GM19452 (cell line): ENCODE measurements around the gene GPATCH2L.

Experiments
- ATAC-seq: cut with Tn5 transposase; IDR thresholded peaks from one replicate; pipeline ENCODE4 v1.9.1; 2021; ENCODE audit not compliant: unreplicated experiment

The GPATCH2L gene

DNA sequence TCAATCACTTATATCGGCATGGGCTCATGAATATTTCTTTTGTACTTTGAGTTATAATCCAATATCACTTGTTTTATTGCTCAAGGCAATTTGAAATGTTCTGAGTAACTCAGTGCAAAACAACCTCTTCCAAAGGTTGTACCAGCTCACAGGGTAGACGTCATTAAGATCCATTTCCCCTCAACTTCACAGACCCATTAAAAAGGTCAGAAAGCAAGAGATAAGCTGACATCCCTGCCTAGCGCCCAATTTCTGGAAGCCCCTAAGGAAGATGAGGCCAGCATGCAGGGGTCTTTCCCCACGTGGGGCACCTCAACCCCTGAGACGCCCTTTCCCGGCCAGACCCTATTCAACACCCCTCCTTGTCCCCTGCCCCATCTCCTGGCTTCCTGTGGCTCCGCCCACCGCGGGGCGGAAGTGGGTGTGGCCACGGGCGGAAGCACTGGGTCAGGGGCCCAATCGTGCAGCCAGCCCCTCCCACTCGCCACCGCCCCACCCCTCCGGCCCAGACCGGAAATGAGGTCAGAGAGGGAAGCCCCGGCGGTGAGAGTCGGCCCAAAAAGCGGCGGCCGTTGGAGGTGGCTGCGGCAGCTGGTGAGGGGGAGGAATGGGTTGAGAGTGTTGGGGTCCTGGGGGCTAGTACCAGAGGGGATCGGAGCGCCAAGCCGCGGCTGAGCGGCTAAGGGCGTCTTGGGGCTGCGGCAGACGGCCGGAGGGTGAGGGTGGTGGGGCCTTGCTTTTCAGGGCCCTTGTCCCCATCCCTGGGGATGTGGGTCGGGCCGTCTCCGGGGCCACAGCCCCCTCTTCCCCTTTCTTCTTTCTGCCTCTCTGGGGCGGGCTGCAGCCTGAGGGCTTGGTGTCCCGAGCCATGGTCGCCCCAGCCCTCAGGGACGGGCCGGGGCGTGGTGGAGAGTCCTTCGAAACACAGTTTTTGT lies at the start of gene GPATCH2L:
GPATCH2L (plus strand) TSS at position 525 of the 935 bp plus-strand sequence. CDS start 2,442 bp downstream, outside the sequence.
- ATAC-seq = peak; percentile 85

GRCh38 chr14:76104802-76105355 lies 46.8 kb upstream of the GPATCH2L start:
- no peak for ATAC-seq

- no peak for ATAC-seq
These were observed 45.5 kb upstream of the GPATCH2L start for GRCh38 chr14:76106188-76106587.

DNA sequence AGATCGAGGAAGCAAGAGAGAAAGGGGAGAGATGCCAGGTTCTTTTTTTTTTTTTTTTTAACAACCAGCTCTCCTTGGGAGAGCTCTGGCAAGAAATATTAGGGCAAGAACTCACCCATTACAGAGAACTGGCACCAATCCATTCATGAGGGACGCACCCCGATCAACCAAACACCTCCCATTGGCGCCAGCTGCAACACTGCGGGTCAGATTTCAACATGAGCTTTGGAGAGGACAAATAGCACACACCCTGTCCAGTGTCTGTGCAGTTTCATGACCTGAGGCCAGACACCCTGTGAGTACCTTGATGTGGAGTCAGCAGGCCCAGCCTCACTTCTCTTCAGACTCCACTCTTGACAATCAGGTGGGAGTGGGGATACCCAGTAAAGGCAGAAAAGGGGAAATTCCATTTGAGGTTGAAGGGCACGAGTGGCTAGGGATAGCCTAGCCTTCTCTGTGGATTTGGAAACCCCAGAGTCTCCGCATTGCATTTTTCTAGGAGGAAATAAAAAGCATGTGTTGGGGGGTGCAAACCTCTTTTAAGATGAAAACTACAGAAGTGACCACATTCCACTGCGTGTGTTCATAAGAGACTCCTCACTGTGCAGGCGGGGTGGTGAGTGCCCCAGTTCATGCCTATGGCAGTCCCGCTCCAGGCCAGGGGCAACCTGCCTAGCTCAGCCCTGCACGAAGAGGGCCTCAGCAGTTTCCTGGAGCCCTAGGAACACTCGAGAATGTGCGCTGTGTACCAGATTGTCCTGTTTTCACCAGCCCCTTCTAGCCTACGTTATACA lies 42.4 kb upstream of the GPATCH2L start:
- ATAC-seq = no peak

DNA sequence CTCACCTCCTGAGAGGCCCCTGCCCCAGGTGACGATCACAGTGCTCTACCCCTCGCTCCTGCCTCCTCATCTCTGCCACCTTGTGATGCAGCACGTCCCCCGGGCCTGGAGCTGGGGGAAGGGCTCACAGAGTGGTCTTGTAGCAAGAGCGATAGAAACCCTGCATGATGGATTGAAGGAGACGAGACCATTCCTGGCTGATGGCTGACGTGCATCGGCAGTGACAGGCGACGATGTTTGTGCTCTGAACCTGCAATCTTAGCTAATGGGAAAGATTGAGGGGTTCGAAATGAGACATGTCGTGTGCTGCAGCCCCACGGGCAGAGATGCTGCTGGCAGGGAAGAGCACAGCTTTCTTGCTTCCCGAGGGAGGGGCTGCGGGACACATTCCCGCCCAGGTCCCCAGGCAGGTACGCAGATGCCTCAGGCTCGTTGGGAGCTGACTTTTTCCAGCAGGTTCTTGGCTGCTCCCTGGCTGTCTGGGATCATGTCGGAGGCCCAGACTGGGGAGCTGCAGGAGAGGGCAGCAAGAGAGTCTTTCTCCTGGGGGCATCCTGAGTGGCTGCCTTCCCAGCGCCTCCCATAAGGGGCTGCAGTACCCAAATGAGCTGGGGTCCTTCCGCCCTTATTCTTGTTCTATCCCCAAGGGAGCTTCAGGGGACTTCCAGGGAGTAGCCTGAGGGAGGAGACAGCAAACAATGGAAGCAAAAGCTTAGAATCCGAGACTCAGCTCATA lies 38.7 kb upstream of the GPATCH2L start:
- no peak for ATAC-seq

DNA sequence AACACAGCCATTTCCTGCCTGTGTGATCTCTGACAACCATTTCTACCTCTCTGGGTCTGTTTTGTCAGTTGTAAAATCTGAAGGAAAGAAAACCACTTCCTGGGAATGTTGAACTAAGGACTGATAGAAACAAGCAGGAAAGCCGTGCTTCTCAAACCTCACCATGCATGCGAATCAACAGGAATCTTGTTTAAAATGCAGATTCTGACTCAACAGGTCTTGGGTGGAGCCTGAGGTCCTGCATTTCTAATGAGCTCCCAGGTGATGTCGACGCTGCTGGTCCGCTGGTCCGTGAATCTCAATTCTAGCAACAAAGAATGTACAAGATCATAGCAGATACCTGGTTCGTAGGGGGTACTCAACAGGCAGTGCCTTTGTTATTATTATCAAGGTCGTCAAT lies 38.0 kb upstream of the GPATCH2L start:
- no peak for ATAC-seq

DNA sequence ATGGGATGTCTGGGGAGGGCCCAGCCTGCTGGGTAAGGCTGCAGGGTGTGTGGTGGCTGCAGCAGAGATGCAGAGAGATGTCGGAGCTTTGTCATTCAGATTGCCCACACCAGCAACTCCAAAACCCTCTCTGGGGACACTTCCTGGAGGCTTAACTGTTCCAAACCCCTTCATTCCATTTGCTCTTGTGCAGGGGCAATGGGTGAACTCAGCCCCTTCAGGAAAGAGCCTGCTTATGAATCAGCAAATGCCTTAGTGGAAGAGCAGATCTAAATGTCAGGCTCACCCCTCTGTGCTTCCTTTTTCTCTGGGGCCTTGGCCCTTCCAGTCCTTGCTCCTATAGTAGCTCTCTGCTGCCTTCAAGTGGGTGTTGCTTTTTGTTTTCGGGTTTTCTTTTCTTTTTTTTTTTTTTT lies 36.7 kb upstream of the GPATCH2L start:
- ATAC-seq = no peak

DNA sequence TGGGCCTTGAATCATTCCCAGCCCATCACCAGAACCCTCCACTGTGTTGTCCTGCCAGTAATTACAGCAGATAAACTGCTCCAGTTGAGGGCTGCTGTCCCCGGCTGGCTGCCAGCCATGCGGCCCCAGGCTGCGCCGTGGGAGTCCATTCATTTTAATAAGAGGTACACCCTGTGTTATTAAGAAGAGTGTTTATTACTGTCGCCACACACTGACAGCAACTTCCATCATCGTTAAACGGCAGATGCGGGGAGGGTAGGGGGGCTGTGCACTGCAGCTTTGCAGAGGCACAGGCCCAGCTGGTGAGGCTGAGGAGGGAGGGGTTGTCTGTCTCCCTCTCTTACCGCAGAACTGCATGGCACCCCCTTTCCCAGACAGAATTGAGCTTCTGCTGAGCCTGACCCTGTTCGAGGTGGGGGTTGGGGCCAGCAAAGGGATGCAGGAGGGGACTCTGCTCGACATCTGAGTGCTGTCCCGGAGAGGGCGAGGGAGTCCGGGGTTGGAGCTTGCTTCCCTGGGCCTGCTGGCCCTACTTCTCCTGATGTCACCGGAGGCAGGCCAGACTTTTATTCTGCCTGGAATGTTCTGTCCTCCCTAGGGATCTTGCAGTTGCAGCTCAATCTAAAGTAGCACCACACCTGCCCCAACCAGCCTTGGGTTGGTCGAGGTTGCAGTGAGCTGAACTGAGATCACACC lies 33.8 kb upstream of the GPATCH2L start:
- no peak for ATAC-seq

- no peak for ATAC-seq
These were observed 33.1 kb upstream of the GPATCH2L start for GRCh38 chr14:76118594-76118993.

- no peak for ATAC-seq
These were observed 30.5 kb upstream of the GPATCH2L start for GRCh38 chr14:76121089-76121748.

GRCh38 chr14:76123426-76124225 lies 28.1 kb upstream of the GPATCH2L start:
- no peak for ATAC-seq

GRCh38 chr14:76125511-76125910 lies 26.2 kb upstream of the GPATCH2L start:
- ATAC-seq = no peak

DNA sequence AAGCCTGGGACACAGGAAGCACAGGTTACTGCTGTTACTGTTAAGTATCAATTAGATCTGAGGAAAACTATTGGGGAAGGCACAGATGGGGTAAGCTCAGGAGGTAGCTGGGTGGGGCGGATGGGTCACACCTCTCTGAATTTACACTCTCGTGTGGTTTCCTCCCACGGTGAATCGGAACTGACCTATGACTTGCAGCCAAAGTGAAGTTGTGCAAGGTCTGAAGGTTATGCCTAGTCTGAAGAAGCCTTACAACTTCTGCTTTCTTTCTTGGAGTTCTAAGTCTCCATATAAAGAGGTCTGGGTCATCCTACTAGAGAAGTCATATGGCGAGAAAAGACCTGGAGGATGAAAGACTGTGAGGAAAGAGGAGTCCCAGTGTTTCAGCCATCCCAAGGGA lies 25.6 kb upstream of the GPATCH2L start:
- no peak for ATAC-seq

DNA sequence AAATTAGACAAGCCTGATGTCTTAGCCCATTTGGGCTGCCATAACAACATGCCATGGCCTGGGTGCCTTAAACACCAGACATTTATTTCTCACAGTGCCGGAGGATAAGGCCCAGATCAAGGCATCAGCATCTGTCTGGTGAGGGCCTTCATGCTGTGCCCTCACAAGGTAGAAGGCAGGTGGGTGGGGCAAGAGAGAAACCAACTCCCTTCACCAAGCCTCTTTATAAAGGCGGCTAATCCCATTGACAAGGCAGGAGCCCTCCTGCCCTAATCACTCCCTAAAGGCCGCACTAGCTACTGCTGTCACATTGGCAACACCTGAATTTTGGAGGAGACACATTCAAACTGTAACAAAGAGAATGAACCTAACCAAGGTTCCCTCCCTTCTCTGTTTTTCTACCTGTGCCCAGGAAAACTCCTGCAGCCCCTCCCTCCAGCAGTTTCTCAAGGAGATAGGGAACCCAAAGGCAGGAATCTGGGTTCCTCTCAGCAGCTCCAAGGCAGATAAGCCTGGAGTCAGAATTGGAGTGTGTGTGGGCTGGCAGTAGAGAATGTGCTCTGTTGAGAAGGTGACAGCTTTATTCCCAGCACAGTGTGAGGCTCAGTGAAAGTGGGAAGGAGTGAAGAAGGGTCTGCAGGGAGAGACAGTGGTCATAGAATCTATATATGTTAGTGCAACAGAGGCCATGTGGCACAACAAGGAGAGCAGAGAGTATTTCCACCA lies 21.7 kb upstream of the GPATCH2L start:
- ATAC-seq = no peak

- ATAC-seq = no peak
These were observed 20.4 kb upstream of the GPATCH2L start for GRCh38 chr14:76131071-76131965.

DNA sequence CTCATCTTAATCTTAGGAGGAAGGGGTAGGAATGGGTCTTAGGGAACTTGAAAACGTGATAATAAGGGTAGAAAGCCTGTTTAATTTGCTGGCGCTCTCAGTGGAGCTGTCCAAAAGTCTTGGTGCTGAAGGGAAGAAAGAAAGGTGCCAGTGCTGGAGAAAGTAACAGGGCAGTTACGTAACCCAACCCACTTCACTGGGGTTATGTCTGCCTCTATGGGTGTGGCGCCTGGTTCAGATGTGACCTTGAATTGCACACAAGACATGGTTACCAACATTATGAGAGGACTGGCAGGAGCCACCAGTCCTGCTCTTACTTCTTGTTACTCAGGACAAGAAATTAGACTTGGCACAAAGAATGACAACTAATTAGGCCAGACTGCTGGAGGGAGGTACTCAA lies 18.6 kb upstream of the GPATCH2L start:
- ATAC-seq = no peak

- no peak for ATAC-seq
These were observed 17.5 kb upstream of the GPATCH2L start for GRCh38 chr14:76134231-76134630.
